Measurements from ENCODE around the gene LIFR. TPM values are rescaled to one million over a fixed set of nuclear protein-coding genes. Genes with fewer than 3 reads are reported as not detected.

The LIFR gene
- polyA plus RNA-seq, 1 donor (not counting 4 experiments of a cell fraction or from before 2014, with no cell fraction given): 1.1 TPM

- no peaks in the 10 kb centered on the region for H3K9me1 ChIP-seq (ENCODE audit: control insufficient read depth, extremely low read depth, insufficient read depth, low read length)
- no peak for FAIRE-seq
- DNase-seq (ENCODE audit: low read depth, low spot score): no peak
- H3K9ac ChIP-seq (ENCODE audit: control insufficient read depth, extremely low read depth, insufficient read depth, low read length): no peak overlapping the region
- H3K9me3 ChIP-seq (ENCODE audit: control insufficient read depth, low read depth, low read length): no peaks in the 10 kb centered on the region
- H3K27me3 ChIP-seq (ENCODE audit: control insufficient read depth, extremely low read depth, insufficient read depth, low read length): no peaks in the 10 kb centered on the region
- TF ChIP-seq EZH2 (IDR thresholded peaks at IDR 0.05; ENCODE audit: low read length): no peak
- TF ChIP-seq CTCF (optimal IDR thresholded peaks at IDR 0.05 in 1 of 3, IDR thresholded peaks at IDR 0.05 in 1 of 3, conservative IDR thresholded peaks at IDR 0.05 in 1 of 3; ENCODE audit: extremely low read depth in 1 of 3, insufficient read depth in 2 of 3, low read length in 3 of 3): no peak
- H3K36me3 ChIP-seq (ENCODE audit: control insufficient read depth in 2 of 2, extremely low read depth in 1 of 2, insufficient read depth in 2 of 2, low read length in 2 of 2): no peaks in the 10 kb centered on the region
- dilution Hi-C loops (cut with MboI; ENCODE audit: extremely low pct_ligation_motif_present, low sequenced_read_pairs): no loop called here
- no peak overlapping the region for H3K4me2 ChIP-seq (ENCODE audit: control insufficient read depth, extremely low read depth, insufficient read depth, low read depth, low read length)
- H2AFZ ChIP-seq (ENCODE audit: control insufficient read depth, low read length): no peak overlapping the region
- no peak overlapping the region for H3K27ac ChIP-seq (ENCODE audit: control insufficient read depth, insufficient read depth, low read length)
- no peaks in the 10 kb centered on the region for H3K79me2 ChIP-seq (ENCODE audit: control insufficient read depth, insufficient read depth, low read length)
- no peak overlapping the region for H3K4me3 ChIP-seq (ENCODE audit: control insufficient read depth in 2 of 3, extremely low read depth in 1 of 3, insufficient read depth in 2 of 3, low read depth in 1 of 3, low read length in 3 of 3)
- no peaks in the 10 kb centered on the region for H4K20me1 ChIP-seq (ENCODE audit: control insufficient read depth, extremely low read depth, insufficient read depth, low read length)
- H3K4me1 ChIP-seq (ENCODE audit: control insufficient read depth, extremely low read depth, insufficient read depth, low read length): no peaks in the 10 kb centered on the region
These were observed 123.1 kb downstream of the LIFR start for GRCh38 chr5:38433160-38433861.

GRCh38 chr5:38431242-38431853, 125.1 kb downstream of the LIFR start:
- H3K4me2 ChIP-seq (ENCODE audit: control insufficient read depth, extremely low read depth, insufficient read depth, low read depth, low read length): no peak overlapping the region
- no peaks in the 10 kb centered on the region for H3K9me1 ChIP-seq (ENCODE audit: control insufficient read depth, extremely low read depth, insufficient read depth, low read length)
- no peaks in the 10 kb centered on the region for H4K20me1 ChIP-seq (ENCODE audit: control insufficient read depth, extremely low read depth, insufficient read depth, low read length)
- H3K9me3 ChIP-seq (ENCODE audit: control insufficient read depth, low read depth, low read length): no peaks in the 10 kb centered on the region
- H3K4me1 ChIP-seq (ENCODE audit: control insufficient read depth, extremely low read depth, insufficient read depth, low read length): peaks cover 17% of the 10 kb centered on the region
- no peak overlapping the region for H3K4me3 ChIP-seq (ENCODE audit: control insufficient read depth in 2 of 3, extremely low read depth in 1 of 3, insufficient read depth in 2 of 3, low read depth in 1 of 3, low read length in 3 of 3)
- FAIRE-seq (no peak), DNase-seq (ENCODE audit: low read depth, low spot score) (no peak)
- dilution Hi-C loops (cut with MboI; ENCODE audit: extremely low pct_ligation_motif_present, low sequenced_read_pairs): no loop called here
- no peak overlapping the region for H3K27ac ChIP-seq (ENCODE audit: control insufficient read depth, insufficient read depth, low read length)
- no peak overlapping the region for H2AFZ ChIP-seq (ENCODE audit: control insufficient read depth, low read length)
- no peaks in the 10 kb centered on the region for H3K36me3 ChIP-seq (ENCODE audit: control insufficient read depth in 2 of 2, extremely low read depth in 1 of 2, insufficient read depth in 2 of 2, low read length in 2 of 2)
- H3K79me2 ChIP-seq (ENCODE audit: control insufficient read depth, insufficient read depth, low read length): no peaks in the 10 kb centered on the region
- no peaks in the 10 kb centered on the region for H3K27me3 ChIP-seq (ENCODE audit: control insufficient read depth, extremely low read depth, insufficient read depth, low read length)
- H3K9ac ChIP-seq (ENCODE audit: control insufficient read depth, extremely low read depth, insufficient read depth, low read length): no peak overlapping the region
- TF ChIP-seq CTCF (optimal IDR thresholded peaks at IDR 0.05 in 1 of 3, IDR thresholded peaks at IDR 0.05 in 1 of 3, conservative IDR thresholded peaks at IDR 0.05 in 1 of 3; ENCODE audit: extremely low read depth in 1 of 3, insufficient read depth in 2 of 3, low read length in 3 of 3): no peak
- TF ChIP-seq EZH2 (IDR thresholded peaks at IDR 0.05; ENCODE audit: low read length): no peak
